IMR-90 (cell line): ENCODE data around the gene ZNF688. TPM values are rescaled to one million over a fixed set of nuclear protein-coding genes. Genes with fewer than 3 reads are reported as not detected.

Experiments used
- ATAC-seq: fragments of 200-7000 bp; cut with Tn5 transposase; 2 replicates; pipeline ENCODE4 v1.9.1; 2020; ENCODE audit warnings: low read depth, mild to moderate bottlenecking, moderate library complexity
- BruUV-seq: library from RNA; stranded (reverse); fragments of 400-500 nt; replicated peaks from 2 replicates; lab custom pipeline; 2021; lab: Mats Ljungman, UMichigan
- CTCF ChIA-PET: fragments of 300-600 bp; formaldehyde crosslinking; extraction: SDS; loops from one replicate; lab custom pipeline; 2021; ENCODE audit warnings: antibody characterized with exemption; lab: Yijun Ruan, JAX
- POLR2A ChIA-PET: fragments of 300-600 bp; sonication (Branson Sonifier 250); formaldehyde crosslinking; loops from one replicate; lab custom pipeline; 2022; ENCODE audit warnings: antibody characterized with exemption; ENCODE audit not compliant: unreplicated experiment; lab: Charles Lee
- DNase-seq: peaks from one replicate; pipeline ENCODE4 v3.0.0; 2013
- H2AFZ ChIP-seq: replicated peaks from 2 replicates; pipeline ENCODE3; 2013; ENCODE audit warnings: low read length, mild to moderate bottlenecking; ENCODE audit not compliant: poor library complexity
- H2AK5ac ChIP-seq: 2 replicates; pipeline ENCODE4 v1.6.1; 2013; ENCODE audit warnings: low read depth, low read length, inconsistent platforms
- H2AK9ac ChIP-seq: replicated peaks from 2 replicates; pipeline ENCODE3; 2013; ENCODE audit warnings: mild to moderate bottlenecking, low read depth, low read length, moderate library complexity; ENCODE audit not compliant: poor library complexity
- H2BK120ac ChIP-seq: 2 replicates; pipeline ENCODE4 v1.6.1; 2013; ENCODE audit warnings: low read depth, low read length, inconsistent platforms
- H2BK15ac ChIP-seq: 3 replicates; pipeline ENCODE4 v1.6.1; 2013; ENCODE audit warnings: low read depth, low read length, inconsistent platforms
- H2BK20ac ChIP-seq: 2 replicates; pipeline ENCODE4 v1.6.1; 2013; ENCODE audit warnings: low read depth, mild to moderate bottlenecking, inconsistent platforms, low read length, moderate library complexity
- H2BK5ac ChIP-seq: 2 replicates; pipeline ENCODE4 v1.6.1; 2013; ENCODE audit warnings: mild to moderate bottlenecking, low read depth, low read length, inconsistent platforms; ENCODE audit not compliant: poor library complexity, severe bottlenecking
- H3K14ac ChIP-seq: replicated peaks from 2 replicates; pipeline ENCODE4 v1.6.1; 2013; ENCODE audit warnings: low read depth, low read length, inconsistent platforms
- H3K18ac ChIP-seq: 2 replicates; pipeline ENCODE4 v1.6.1; 2013; ENCODE audit warnings: low read depth, low read length, control low read depth
- H3K23ac ChIP-seq: 2 replicates; pipeline ENCODE4 v1.6.1; 2013; ENCODE audit warnings: low read depth, low read length, inconsistent platforms
- H3K27ac ChIP-seq: 2 replicates; pipeline ENCODE4 v1.5.1; 2013; ENCODE audit warnings: mild to moderate bottlenecking, control low read depth, low read length; ENCODE audit not compliant: insufficient read depth
- H3K27me3 ChIP-seq: 2 replicates; pipeline ENCODE4 v1.6.1; 2013; ENCODE audit warnings: low read length; ENCODE audit not compliant: control insufficient read depth, insufficient read depth
- H3K36me3 ChIP-seq: 2 replicates; pipeline ENCODE4 v1.6.1; 2013; ENCODE audit warnings: low read length, mixed read lengths; ENCODE audit not compliant: control insufficient read depth, insufficient read depth
- H3K4ac ChIP-seq: 2 replicates; pipeline ENCODE4 v1.6.1; 2013; ENCODE audit warnings: low read depth, low read length, inconsistent platforms
- H3K4me1 ChIP-seq: 2 replicates; pipeline ENCODE4 v1.6.1; 2013; ENCODE audit warnings: low read length, mixed read lengths; ENCODE audit not compliant: control insufficient read depth, insufficient read depth
- H3K4me2 ChIP-seq: 2 replicates; pipeline ENCODE4 v1.6.1; 2013; ENCODE audit warnings: low read depth, mild to moderate bottlenecking, control low read depth, low read length, moderate library complexity
- H3K4me3 ChIP-seq: 2 replicates; pipeline ENCODE4 v1.5.1; 2013; ENCODE audit warnings: low read depth, mild to moderate bottlenecking, control low read depth, low read length, moderate library complexity; ENCODE audit not compliant: insufficient read depth
- H3K56ac ChIP-seq: 2 replicates; pipeline ENCODE4 v1.6.1; 2013; ENCODE audit warnings: low read length, inconsistent platforms; ENCODE audit not compliant: insufficient read depth; ENCODE audit errors: extremely low read depth
- H3K79me1 ChIP-seq, 2 experiments: 2 replicates each; pipeline ENCODE4 v1.6.1; 2013; ENCODE audit warnings: low read length in 2 of 2, inconsistent platforms in 1 of 2, low read depth in 1 of 2
- H3K9ac ChIP-seq: 2 replicates; pipeline ENCODE4 v1.6.1; 2013; ENCODE audit warnings: low read depth, low read length, control low read depth
- H3K9me1 ChIP-seq: 2 replicates; pipeline ENCODE4 v1.6.1; 2013; ENCODE audit warnings: low read length, inconsistent platforms; ENCODE audit not compliant: insufficient read depth
- H3K9me3 ChIP-seq: 2 replicates; pipeline ENCODE4 v1.6.1; 2013; ENCODE audit warnings: low read length; ENCODE audit not compliant: control insufficient read depth, insufficient read depth
- H4K20me1 ChIP-seq: 2 replicates; pipeline ENCODE4 v1.6.1; 2013; ENCODE audit warnings: low read length, inconsistent platforms; ENCODE audit not compliant: insufficient read depth
- H4K5ac ChIP-seq: 2 replicates; pipeline ENCODE4 v1.6.1; 2013; ENCODE audit warnings: mild to moderate bottlenecking, low read depth, low read length, control low read depth
- H4K8ac ChIP-seq, 2 experiments: 2 replicates each; pipeline ENCODE4 v1.6.1; 2013; ENCODE audit warnings: low read depth in 2 of 2, low read length in 2 of 2, control low read depth in 1 of 2, inconsistent platforms in 1 of 2
- H4K91ac ChIP-seq: 2 replicates; pipeline ENCODE4 v1.6.1; 2013; ENCODE audit warnings: low read depth, low read length, inconsistent platforms; ENCODE audit not compliant: insufficient read depth
- MAFK ChIP-seq: IDR thresholded peaks from 2 replicates; pipeline ENCODE4 v1.6.1; 2012; ENCODE audit warnings: low read depth, low read length, improper control_type of control experiment
- MAZ ChIP-seq: IDR thresholded peaks from 2 replicates; pipeline ENCODE4 v1.6.1; 2012; ENCODE audit warnings: low read depth, mild to moderate bottlenecking, low read length, improper control_type of control experiment, moderate library complexity, borderline replicate concordance
- MXI1 ChIP-seq: IDR thresholded peaks from 2 replicates; pipeline ENCODE4 v1.6.1; 2012; ENCODE audit warnings: low read depth, mild to moderate bottlenecking, low read length, moderate library complexity, borderline replicate concordance
- NFE2L2 ChIP-seq: fragments of 150-350 bp; IDR thresholded peaks from 2 replicates; pipeline ENCODE4 v1.6.1; 2016; ENCODE audit warnings: low read depth, mild to moderate bottlenecking, low read length
- POLR2A ChIP-seq: IDR thresholded peaks from 2 replicates; pipeline ENCODE4 v1.6.1; 2012; ENCODE audit warnings: mild to moderate bottlenecking, low read depth, low read length
- WGBS, 2 experiments: methylation state at CpG; one replicate each; pipeline versions ENCODE4 v1.1.5 to v1.1.7; 2013; ENCODE audit warnings: missing lambda C conversion rate in 2 of 2; ENCODE audit not compliant: insufficient read length in 1 of 2; ENCODE audit errors: extremely low coverage in 2 of 2; 5-methylcytosine and 5-hydroxymethylcytosine counted together
- dilution Hi-C: fragments of 300-500 bp; cut with HindIII; formaldehyde crosslinking; loops from one replicate; pipeline ENCODE4 v1.14.3; 2018; ENCODE audit warnings: low sequenced_read_pairs; ENCODE audit not compliant: unreplicated experiment
- in situ Hi-C: fragments of 300-500 bp; cut with MboI; formaldehyde crosslinking; loops from 3 replicates; pipeline ENCODE4 v1.14.3; 2019; ENCODE audit warnings: low sequenced_read_pairs, inconsistent platforms, mixed read lengths
- intact Hi-C: fragments of 100-400 bp; cut with micrococcal nuclease; formaldehyde crosslinking; loops from 2 replicates; pipeline ENCODE4 v1.10.0; 2022
- polyA plus RNA-seq, 3 experiments: library from polyadenylated mRNA; depleted of rRNA; stranded (reverse); fragments of >200 nt; gene quantifications; 2 replicates each; pipeline ENCODE4 v1.2.3, GENCODE V29; 2012; ENCODE audit warnings: low replicate concordance in 1 of 3
- total RNA-seq: library from RNA; depleted of rRNA; stranded (reverse); fragments of >200 nt; gene quantifications from 2 replicates; pipeline ENCODE4 v1.2.3, GENCODE V29; 2012
- TF ChIP-seq, protein P1 (sequence below): fragments of 150-350 bp; IDR thresholded peaks from 2 replicates; pipeline ENCODE4 v1.6.1; 2017; ENCODE audit warnings: mild to moderate bottlenecking, antibody characterized with exemption, low read length, low read depth

Gene ZNF688
- total and polyA plus RNA-seq, 2 of the 4 experiments (the other 2 are of a cell fraction), result 1.8 to 3.7 TPM

GRCh38 chr16:30532285-30533145 is 39.0 kb downstream of the ZNF688 start:
- H3K9ac ChIP-seq, result no peak overlapping the region
- no peak overlapping the region for H3K4me3 ChIP-seq
- no peak overlapping the region for H3K4ac ChIP-seq
- no peak overlapping the region for H2BK20ac ChIP-seq
- no peak overlapping the region for H3K14ac ChIP-seq
- H3K4me2 ChIP-seq, result no peak overlapping the region
- WGBS, 2 experiments, result 93% methylated on average over 34 of the region's 57 CpGs; no CpG with 5 or more reads in 1 of the 2 experiments
- intact Hi-C loops (no loop called here), in situ Hi-C loops (no loop called here), dilution Hi-C loops (no loop called here)
- ChIA-PET POLR2A (no interaction called here), CTCF (no interaction called here)
- no peaks in the 10 kb centered on the region for H3K9me3 ChIP-seq
- H2AK5ac ChIP-seq, result no peak overlapping the region
- peaks cover 15% of the 10 kb centered on the region for H3K9me1 ChIP-seq
- TF ChIP-seq NFE2L2 (no peak), POLR2A (no peak), MAZ (no peak), MAFK (no peak), MXI1 (no peak)
- TF ChIP-seq, protein P1, sequence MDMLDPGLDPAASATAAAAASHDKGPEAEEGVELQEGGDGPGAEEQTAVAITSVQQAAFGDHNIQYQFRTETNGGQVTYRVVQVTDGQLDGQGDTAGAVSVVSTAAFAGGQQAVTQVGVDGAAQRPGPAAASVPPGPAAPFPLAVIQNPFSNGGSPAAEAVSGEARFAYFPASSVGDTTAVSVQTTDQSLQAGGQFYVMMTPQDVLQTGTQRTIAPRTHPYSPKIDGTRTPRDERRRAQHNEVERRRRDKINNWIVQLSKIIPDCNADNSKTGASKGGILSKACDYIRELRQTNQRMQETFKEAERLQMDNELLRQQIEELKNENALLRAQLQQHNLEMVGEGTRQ, result no peak
- no peak overlapping the region for H2BK120ac ChIP-seq
- H3K18ac ChIP-seq, result no peak overlapping the region
- no peak overlapping the region for H3K27ac ChIP-seq
- H3K23ac ChIP-seq, result no peak overlapping the region
- no peaks in the 10 kb centered on the region for H3K27me3 ChIP-seq
- no peaks in the 10 kb centered on the region for H4K20me1 ChIP-seq
- H4K5ac ChIP-seq, result no peak overlapping the region
- H3K36me3 ChIP-seq, result peaks cover 5% of the 10 kb centered on the region; the same call in 1 of the 2 replicates
- BruUV-seq, result no TSS peak
- peaks cover 6 to 31% of the 10 kb centered on the region in 2 experiments for H3K79me1 ChIP-seq
- no peak overlapping the region for H2AK9ac ChIP-seq
- no peak overlapping the region for H2BK15ac ChIP-seq
- no peak overlapping the region for H3K56ac ChIP-seq
- DNase-seq (no peak), ATAC-seq (no peak)
- H3K4me1 ChIP-seq, result peaks cover 12% of the 10 kb centered on the region
- H4K8ac ChIP-seq, result no peak overlapping the region
- no peak overlapping the region for H2AFZ ChIP-seq
- H4K91ac ChIP-seq, result no peak overlapping the region
- H2BK5ac ChIP-seq, result no peak overlapping the region
